HepG2 (cell line): Measurements from ENCODE around the gene NDUFS6. TPM values are rescaled to one million over a fixed set of nuclear protein-coding genes. Genes with fewer than 3 reads are reported as not detected.
A peak's percentile ranks its signal among the peaks of the same experiment; 100 is the strongest.

ENCODE experiments used
- ARID2 ChIP-seq: sonication (generic); formaldehyde crosslinking; IDR thresholded peaks from 2 replicates; pipeline ENCODE4 v1.8.1; 2022; ENCODE audit warnings: mild to moderate bottlenecking, missing genetic modification reagents, borderline replicate concordance
- ARNTL ChIP-seq: sonication (generic); formaldehyde crosslinking; IDR thresholded peaks from 2 replicates; pipeline ENCODE4 v1.4.0; 2020; ENCODE audit warnings: mild to moderate bottlenecking, missing genetic modification reagents
- CC2D1A ChIP-seq: sonication (generic); formaldehyde crosslinking; IDR thresholded peaks from 2 replicates; pipeline ENCODE4 v1.8.1; 2023; ENCODE audit warnings: mild to moderate bottlenecking, missing genetic modification reagents
- CREBL2 ChIP-seq: sonication (generic); formaldehyde crosslinking; IDR thresholded peaks from 2 replicates; pipeline ENCODE4 v1.8.1; 2023; ENCODE audit warnings: missing genetic modification reagents, mild to moderate bottlenecking, borderline replicate concordance
- E2F1 ChIP-seq: sonication (generic); formaldehyde crosslinking; IDR thresholded peaks from 2 replicates; pipeline ENCODE4 v1.5.0; 2020; ENCODE audit warnings: missing genetic modification reagents
- GFI1 ChIP-seq: sonication (generic); formaldehyde crosslinking; IDR thresholded peaks from 2 replicates; pipeline ENCODE4 v1.5.0; 2020; ENCODE audit warnings: missing genetic modification reagents, mild to moderate bottlenecking, borderline replicate concordance
- HHEX ChIP-seq: IDR thresholded peaks from 2 replicates; pipeline ENCODE4 v1.6.1; 2016; ENCODE audit warnings: control low read depth
- KDM4B ChIP-seq: sonication (generic); formaldehyde crosslinking; IDR thresholded peaks from 2 replicates; pipeline ENCODE4 v1.4.0; 2020; ENCODE audit warnings: missing genetic modification reagents
- NONO ChIP-seq, 2 experiments: fragments of 450-650 bp in 1 of 2; sonication (generic) in 1 of 2; formaldehyde crosslinking in 1 of 2; IDR thresholded peaks in 1 of 2; conservative IDR thresholded peaks in 1 of 2; 2 replicates each; pipeline versions ENCODE4 v1.6.1 to v1.8.0; 2017 to 2022; ENCODE audit warnings: mild to moderate bottlenecking in 1 of 2, missing genetic modification reagents in 1 of 2, moderate library complexity in 1 of 2
- RARA ChIP-seq: IDR thresholded peaks from 2 replicates; pipeline ENCODE4 v1.6.1; 2016; ENCODE audit warnings: missing genetic modification reagents, missing compliant biosample characterization
- RBAK ChIP-seq: sonication (generic); formaldehyde crosslinking; IDR thresholded peaks from 2 replicates; pipeline ENCODE4 v1.5.1; 2020; ENCODE audit warnings: mild to moderate bottlenecking, missing genetic modification reagents
- THAP7 ChIP-seq: sonication (generic); formaldehyde crosslinking; IDR thresholded peaks from 2 replicates; pipeline ENCODE4 v1.8.1; 2023; ENCODE audit warnings: mild to moderate bottlenecking, missing genetic modification reagents
- ZBTB7B ChIP-seq: sonication (generic); formaldehyde crosslinking; IDR thresholded peaks from 2 replicates; pipeline ENCODE4 v1.4.0; 2020; ENCODE audit warnings: missing genetic modification reagents
- ZIK1 ChIP-seq: sonication (generic); formaldehyde crosslinking; IDR thresholded peaks from 2 replicates; pipeline ENCODE4 v1.5.0; 2020; ENCODE audit warnings: mild to moderate bottlenecking, low read depth, missing genetic modification reagents, borderline replicate concordance
- ZMAT3 ChIP-seq: sonication (generic); formaldehyde crosslinking; conservative IDR thresholded peaks from 2 replicates; pipeline ENCODE4 v1.7.0; 2021; ENCODE audit warnings: missing genetic modification reagents
- ZNF530 ChIP-seq: sonication (generic); formaldehyde crosslinking; IDR thresholded peaks from 2 replicates; pipeline ENCODE4 v1.5.0; 2020; ENCODE audit warnings: low read depth, mild to moderate bottlenecking, missing genetic modification reagents
- ZNF629 ChIP-seq: sonication (generic); formaldehyde crosslinking; conservative IDR thresholded peaks from 2 replicates; pipeline ENCODE4 v1.5.0; 2020; ENCODE audit warnings: missing genetic modification reagents
- ZNF772 ChIP-seq: sonication (generic); formaldehyde crosslinking; IDR thresholded peaks from 2 replicates; pipeline ENCODE4 v1.5.0; 2020; ENCODE audit warnings: mild to moderate bottlenecking, missing genetic modification reagents
- ZNF776 ChIP-seq: sonication (generic); formaldehyde crosslinking; IDR thresholded peaks from 2 replicates; pipeline ENCODE4 v1.4.0; 2020; ENCODE audit warnings: mild to moderate bottlenecking, missing genetic modification reagents
- ZNF83 ChIP-seq: sonication (generic); formaldehyde crosslinking; IDR thresholded peaks from 2 replicates; pipeline ENCODE4 v1.4.0; 2020; ENCODE audit warnings: missing genetic modification reagents, mild to moderate bottlenecking, borderline replicate concordance
- ZSCAN25 ChIP-seq: sonication (generic); formaldehyde crosslinking; IDR thresholded peaks from 2 replicates; pipeline ENCODE4 v1.8.0; 2022; ENCODE audit warnings: mild to moderate bottlenecking, missing genetic modification reagents
- polyA plus RNA-seq, 8 experiments: library from polyadenylated mRNA; depleted of rRNA in 3 of 8; stranded (reverse) in 7 of 8; unstranded in 1 of 8; fragments of >200 nt; fragmentation: Illumina TruSeq in 4 of 8; extraction: Trizol in 4 of 8; gene quantifications; 2 replicates each; pipeline versions ENCODE4 v1.2.1 to v1.2.3, GENCODE V29; 2011 to 2016; ENCODE audit warnings: low read depth in 4 of 8, missing spikeins in 1 of 8, mixed read lengths in 1 of 8; ENCODE audit not compliant: insufficient read depth in 1 of 8
- total RNA-seq, 5 experiments: library from RNA; depleted of rRNA; stranded (reverse); fragments of >200 nt; fragmentation: Illumina TruSeq; extraction: Trizol; gene quantifications; 2 replicates each; pipeline ENCODE4 v1.2.3, GENCODE V29; 2016; ENCODE audit warnings: low read depth in 1 of 5

Gene NDUFS6
- total and polyA plus RNA-seq, 2 of the 13 experiments (the other 11 are each of a cell fraction or from before 2014, with no cell fraction given) = 23.7 to 50.4 TPM

- TF ChIP-seq ZNF776 (CRISPR knock-in tag) (no peak), HHEX (no peak), ZNF83 (CRISPR knock-in tag) (no peak), ARNTL (CRISPR knock-in tag) (no peak), ZIK1 (CRISPR knock-in tag) (no peak), CC2D1A (CRISPR knock-in tag) (no peak), ZNF772 (CRISPR knock-in tag) (0 out of 2 replicates have a peak, but pooled peaks have one; percentile 29), RARA (CRISPR knock-in tag) (peak; percentile 88), ZNF530 (CRISPR knock-in tag) (no peak), ZSCAN25 (CRISPR knock-in tag) (no peak), CREBL2 (no peak), ARID2 (CRISPR knock-in tag) (peak; percentile 75; the same call in 1 of the 2 replicates), NONO (IDR thresholded peaks at IDR 0.05) (no peak), NONO (CRISPR knock-in tag; conservative IDR thresholded peaks at IDR 0.05) (peak; percentile 22; the same call in 1 of the 2 replicates), RBAK (CRISPR knock-in tag) (no peak), ZBTB7B (CRISPR knock-in tag) (peak; percentile 59; the same call in 1 of the 2 replicates), KDM4B (CRISPR knock-in tag) (no peak), E2F1 (CRISPR knock-in tag) (no peak), GFI1 (CRISPR knock-in tag) (no peak), ZNF629 (no peak), ZMAT3 (no peak), THAP7 (CRISPR knock-in tag) (no peak)
Observed at GRCh38 chr5:1799110-1799601, 2.1 kb upstream of the NDUFS6 start (continued).
